Stimulated activated CD8-positive, alpha-beta memory T cell treated with anti-CD3 and anti-CD28 coated beads, Interleukin-4, amount 100 ng/mL, for 4 hours (primary cell): Measurements from ENCODE around the gene FSTL4.
"Not testable (repeated sequence)": the region's sequence is repeated elsewhere in the genome, so short reads cannot be mapped to it uniquely, and the experiment has no call there.

ENCODE experiments used
- DNase-seq, 2 donors: peaks; one replicate each; pipeline ENCODE4 v3.0.0-alpha.2; 2020; ENCODE audit warnings: low read depth in 2 of 2, low spot score in 1 of 2

Gene FSTL4

GRCh38 chr5:133234911-133235310 lies 377.4 kb downstream of the FSTL4 start:
- DNase-seq = no peak

- DNase-seq = no peak
Observed at GRCh38 chr5:133234273-133234672, 378.1 kb downstream of the FSTL4 start.

GRCh38 chr5:133233616-133234015 lies 378.7 kb downstream of the FSTL4 start:
- no peak for DNase-seq

- DNase-seq = no peak
Observed at GRCh38 chr5:133232911-133233310, 379.4 kb downstream of the FSTL4 start.

GRCh38 chr5:133232435-133232834 lies 379.9 kb downstream of the FSTL4 start:
- no peak for DNase-seq

GRCh38 chr5:133232011-133232410 lies 380.3 kb downstream of the FSTL4 start:
- DNase-seq = no peak

GRCh38 chr5:133230823-133231578 lies 381.3 kb downstream of the FSTL4 start:
- DNase-seq = no peak

GRCh38 chr5:133229931-133230664 lies 382.2 kb downstream of the FSTL4 start:
- DNase-seq = no peak

GRCh38 chr5:133228316-133228715 lies 384.0 kb downstream of the FSTL4 start:
- no peak for DNase-seq

- DNase-seq = no peak
Observed at GRCh38 chr5:133227897-133228296, 384.4 kb downstream of the FSTL4 start.

GRCh38 chr5:133227082-133227481 lies 385.3 kb downstream of the FSTL4 start:
- no peak for DNase-seq

- DNase-seq = no peak
Observed at GRCh38 chr5:133226186-133226585, 386.2 kb downstream of the FSTL4 start.

- DNase-seq = no peak
Observed at GRCh38 chr5:133225671-133226152, 386.6 kb downstream of the FSTL4 start.

- no peak for DNase-seq
Observed at GRCh38 chr5:133222979-133223378, 389.4 kb downstream of the FSTL4 start.

GRCh38 chr5:133222521-133222920 lies 389.8 kb downstream of the FSTL4 start:
- no peak for DNase-seq

GRCh38 chr5:133222040-133222439 lies 390.3 kb downstream of the FSTL4 start:
- no peak for DNase-seq

- no peak for DNase-seq
Observed at GRCh38 chr5:133220851-133221674, 391.3 kb downstream of the FSTL4 start.

GRCh38 chr5:133219296-133219695 lies 393.0 kb downstream of the FSTL4 start:
- DNase-seq = no peak

- DNase-seq = not testable (repeated sequence)
Observed at GRCh38 chr5:133216138-133216537, 396.2 kb downstream of the FSTL4 start.

GRCh38 chr5:133214153-133214820 lies 398.1 kb downstream of the FSTL4 start:
- no peak for DNase-seq

GRCh38 chr5:133205649-133206048 lies 406.7 kb downstream of the FSTL4 start:
- no peak for DNase-seq
